ENCODE results near the gene KRTAP3-3. TPM values are rescaled to one million over a fixed set of nuclear protein-coding genes. Genes with fewer than 3 reads are reported as not detected.

Gene KRTAP3-3
- total and polyA plus RNA-seq, 2 of the 8 experiments (the other 6 are each of a cell fraction or from before 2014, with no cell fraction given), result not detected

DNA sequence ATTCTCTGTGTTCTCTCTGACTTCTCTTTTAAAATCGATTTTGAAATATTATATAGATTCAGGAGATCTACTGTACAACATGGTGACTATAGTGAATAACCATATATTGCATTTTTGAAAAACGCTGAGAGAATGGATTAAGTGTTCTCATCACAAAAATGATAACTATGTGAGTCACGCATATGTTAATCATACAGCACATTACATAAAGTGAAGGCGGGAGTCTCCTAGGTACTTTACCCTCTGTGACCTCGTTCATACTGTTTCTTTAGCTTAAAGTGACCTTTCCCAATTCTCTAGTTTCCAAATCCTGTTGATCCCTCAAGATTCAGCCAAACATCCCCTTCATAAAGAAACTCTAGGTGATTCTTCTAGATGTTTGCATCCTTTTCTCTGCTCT lies 8.8 kb upstream of the KRTAP3-3 start:
- ChIA-PET POLR2A (ENCODE audit: partially characterized antibody) (interaction anchor here (1.1 kb wide), 1 partner anchor 15 kb away, joined by 3 read pairs; no protein-coding TSS in a partner anchor), CTCF (ENCODE audit: partially characterized antibody) (no interaction called here)
- H2AFZ ChIP-seq (ENCODE audit: low read length), result 0 out of 2 replicates have a peak overlapping the region, but pooled peaks have one; percentile 68
- no peak overlapping the region for H2BK15ac ChIP-seq (ENCODE audit: low read length)
- H3K79me1 ChIP-seq (ENCODE audit: low read depth, low read length), result no peaks in the 10 kb centered on the region
- H3K4me1 ChIP-seq (replicated peaks in 1 of 4; ENCODE audit: control insufficient read depth in 3 of 4, insufficient read depth in 4 of 4, low read length in 3 of 4), result no peaks in the 10 kb centered on the region
- no peak overlapping the region for H2BK120ac ChIP-seq (replicated peaks; ENCODE audit: low read depth, low read length)
- no peak overlapping the region for H3K14ac ChIP-seq (ENCODE audit: insufficient read length)
- H3K9ac ChIP-seq (replicated peaks in 1 of 4; ENCODE audit: extremely low read depth in 1 of 4, low read depth in 3 of 4, low read length in 3 of 4), result no peak overlapping the region
- H2BK20ac ChIP-seq (ENCODE audit: low read length), result no peak overlapping the region
- H3K27me3 ChIP-seq (replicated peaks in 1 of 4; ENCODE audit: control insufficient read depth in 3 of 4, extremely low read depth in 1 of 4, insufficient read depth in 3 of 4, low read length in 3 of 4), result no peaks in the 10 kb centered on the region
- H3K18ac ChIP-seq (ENCODE audit: extremely low read depth, low read length), result no peak overlapping the region
- no peaks in the 10 kb centered on the region for H4K20me1 ChIP-seq (replicated peaks in 1 of 2; ENCODE audit: control insufficient read depth in 1 of 2, insufficient read depth in 2 of 2, low read length in 2 of 2)
- no peaks in the 10 kb centered on the region for H3K79me2 ChIP-seq (ENCODE audit: control insufficient read depth in 1 of 2, insufficient read depth in 2 of 2, low read length in 2 of 2)
- no peak overlapping the region for H4K91ac ChIP-seq (replicated peaks; ENCODE audit: insufficient read length, low read length)
- no peak for TF ChIP-seq POU5F1 (IDR thresholded peaks at IDR 0.05; ENCODE audit: low read depth, low read length)
- TF ChIP-seq BACH1 (IDR thresholded peaks at IDR 0.05; ENCODE audit: low read length), result no peak
- no peak for TF ChIP-seq HDAC6 (IDR thresholded peaks at IDR 0.05; ENCODE audit: low read depth, low read length)
- H3K9me3 ChIP-seq (ENCODE audit: insufficient read depth in 2 of 2, low read depth in 1 of 2, low read length in 1 of 2), result no peaks in the 10 kb centered on the region
- H2AK5ac ChIP-seq (ENCODE audit: low read depth, low read length), result no peak overlapping the region
- H2BK5ac ChIP-seq (ENCODE audit: low read depth, low read length), result no peak overlapping the region
- H3K36me3 ChIP-seq (ENCODE audit: control insufficient read depth in 2 of 4, insufficient read depth in 4 of 4, low read length in 3 of 4), result no peaks in the 10 kb centered on the region
- H3K27ac ChIP-seq (ENCODE audit: low read depth, low read length), result no peak overlapping the region
- H4K8ac ChIP-seq (ENCODE audit: extremely low read depth, insufficient read depth, low read length), result no peak overlapping the region
- no peak overlapping the region for H3K23ac ChIP-seq (ENCODE audit: insufficient read length)
- H3K23me2 ChIP-seq (ENCODE audit: low read depth, low read length), result no peaks in the 10 kb centered on the region
- no peak overlapping the region for H3K4ac ChIP-seq (replicated peaks; ENCODE audit: insufficient read length, low read depth, low read length)
- H4K5ac ChIP-seq (ENCODE audit: insufficient read length, low read depth, low read length), result no peak overlapping the region
- H3K4me2 ChIP-seq (ENCODE audit: insufficient read depth in 1 of 2, low read depth in 2 of 2, low read length in 2 of 2), result no peak overlapping the region
- H2BK12ac ChIP-seq (ENCODE audit: low read depth, low read length), result no peak overlapping the region
- DNase-seq (ENCODE audit: low read depth in 1 of 2, low spot score in 2 of 2), result no peak
- H3K56ac ChIP-seq (replicated peaks; ENCODE audit: insufficient read length, low read depth, low read length), result no peak overlapping the region
- 78% methylated on average over 5 of the region's 5 CpGs; no CpG with 5 or more reads in 1 of the 2 experiments for WGBS, 2 experiments (ENCODE audit: extremely low coverage in 1 of 2, insufficient coverage in 1 of 2, insufficient read length in 1 of 2, insufficient replicate concordance in 2 of 2, low coverage in 1 of 2, low lambda C conversion rate in 2 of 2, missing lambda C conversion rate in 1 of 2)
- H3K4me3 ChIP-seq (ENCODE audit: extremely low read depth in 1 of 4, insufficient read depth in 2 of 4, low read depth in 3 of 4, low read length in 4 of 4), result no peak overlapping the region
- FAIRE-seq, result no peak
